ENCODE measurements around the gene IQSEC1.

- no peak for TF ChIP-seq HDGF (IDR thresholded peaks at IDR 0.05)
- TF ChIP-seq, protein P1, sequence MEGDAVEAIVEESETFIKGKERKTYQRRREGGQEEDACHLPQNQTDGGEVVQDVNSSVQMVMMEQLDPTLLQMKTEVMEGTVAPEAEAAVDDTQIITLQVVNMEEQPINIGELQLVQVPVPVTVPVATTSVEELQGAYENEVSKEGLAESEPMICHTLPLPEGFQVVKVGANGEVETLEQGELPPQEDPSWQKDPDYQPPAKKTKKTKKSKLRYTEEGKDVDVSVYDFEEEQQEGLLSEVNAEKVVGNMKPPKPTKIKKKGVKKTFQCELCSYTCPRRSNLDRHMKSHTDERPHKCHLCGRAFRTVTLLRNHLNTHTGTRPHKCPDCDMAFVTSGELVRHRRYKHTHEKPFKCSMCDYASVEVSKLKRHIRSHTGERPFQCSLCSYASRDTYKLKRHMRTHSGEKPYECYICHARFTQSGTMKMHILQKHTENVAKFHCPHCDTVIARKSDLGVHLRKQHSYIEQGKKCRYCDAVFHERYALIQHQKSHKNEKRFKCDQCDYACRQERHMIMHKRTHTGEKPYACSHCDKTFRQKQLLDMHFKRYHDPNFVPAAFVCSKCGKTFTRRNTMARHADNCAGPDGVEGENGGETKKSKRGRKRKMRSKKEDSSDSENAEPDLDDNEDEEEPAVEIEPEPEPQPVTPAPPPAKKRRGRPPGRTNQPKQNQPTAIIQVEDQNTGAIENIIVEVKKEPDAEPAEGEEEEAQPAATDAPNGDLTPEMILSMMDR (IDR thresholded peaks at IDR 0.05 in 2 of 3, conservative IDR thresholded peaks at IDR 0.05 in 1 of 3; ENCODE audit: insufficient read depth in 2 of 3, low read depth in 1 of 3, low read length in 3 of 3) = no peak
- TF ChIP-seq ZNF224 (CRISPR knock-in tag; IDR thresholded peaks at IDR 0.05) = no peak
- TF ChIP-seq, protein P2, sequence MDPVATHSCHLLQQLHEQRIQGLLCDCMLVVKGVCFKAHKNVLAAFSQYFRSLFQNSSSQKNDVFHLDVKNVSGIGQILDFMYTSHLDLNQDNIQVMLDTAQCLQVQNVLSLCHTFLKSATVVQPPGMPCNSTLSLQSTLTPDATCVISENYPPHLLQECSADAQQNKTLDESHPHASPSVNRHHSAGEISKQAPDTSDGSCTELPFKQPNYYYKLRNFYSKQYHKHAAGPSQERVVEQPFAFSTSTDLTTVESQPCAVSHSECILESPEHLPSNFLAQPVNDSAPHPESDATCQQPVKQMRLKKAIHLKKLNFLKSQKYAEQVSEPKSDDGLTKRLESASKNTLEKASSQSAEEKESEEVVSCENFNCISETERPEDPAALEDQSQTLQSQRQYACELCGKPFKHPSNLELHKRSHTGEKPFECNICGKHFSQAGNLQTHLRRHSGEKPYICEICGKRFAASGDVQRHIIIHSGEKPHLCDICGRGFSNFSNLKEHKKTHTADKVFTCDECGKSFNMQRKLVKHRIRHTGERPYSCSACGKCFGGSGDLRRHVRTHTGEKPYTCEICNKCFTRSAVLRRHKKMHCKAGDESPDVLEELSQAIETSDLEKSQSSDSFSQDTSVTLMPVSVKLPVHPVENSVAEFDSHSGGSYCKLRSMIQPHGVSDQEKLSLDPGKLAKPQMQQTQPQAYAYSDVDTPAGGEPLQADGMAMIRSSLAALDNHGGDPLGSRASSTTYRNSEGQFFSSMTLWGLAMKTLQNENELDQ (CRISPR knock-in tag; IDR thresholded peaks at IDR 0.05; ENCODE audit: borderline replicate concordance) = no peak
- no peak for TF ChIP-seq ZNF75A (CRISPR knock-in tag; IDR thresholded peaks at IDR 0.05)
- TF ChIP-seq POLR2G (IDR thresholded peaks at IDR 0.05; ENCODE audit: low read depth, low read length) = no peak
- TF ChIP-seq ZFP36 (IDR thresholded peaks at IDR 0.05; ENCODE audit: low read depth, low read length, partially characterized antibody) = no peak
- no peak for TF ChIP-seq POLR2AphosphoS5 (IDR thresholded peaks at IDR 0.05; ENCODE audit: control insufficient read depth, insufficient read depth, low read depth, low read length)
- no peak for TF ChIP-seq ZBTB26 (CRISPR knock-in tag; IDR thresholded peaks at IDR 0.05)
- no peak for TF ChIP-seq ATF6 (CRISPR knock-in tag; IDR thresholded peaks at IDR 0.05)
- no peak for TF ChIP-seq U2AF1 (optimal IDR thresholded peaks at IDR 0.05; ENCODE audit: low read depth, low read length)
- no peak for TF ChIP-seq ZNF24 (IDR thresholded peaks at IDR 0.05)
Measured at GRCh38 chr3:12910356-12911099, 162.7 kb downstream of the IQSEC1 start.
